Testis (tissue), 2 donors: ENCODE data around the gene ROS1.

Source experiments
- CTCF ChIP-seq, 3 experiments: fragments of 450-650 bp in 2 of 3; fragments of 200-600 bp in 1 of 3; sonication (generic) in 1 of 3; IDR thresholded peaks; one replicate each; pipeline ENCODE4 v1.5.1; 2016 to 2019; ENCODE audit warnings: antibody characterized with exemption in 3 of 3, mild to moderate bottlenecking in 2 of 3, moderate library complexity in 1 of 3
- POLR2A ChIP-seq: fragments of 450-650 bp; IDR thresholded peaks from one replicate; pipeline ENCODE4 v1.6.1; 2017; ENCODE audit warnings: antibody characterized with exemption, mild to moderate bottlenecking, moderate library complexity

- no peak for TF ChIP-seq POLR2A
- TF ChIP-seq CTCF (IDR thresholded peaks at IDR 0.05): no peak
These were observed 150.0 kb downstream of the ROS1 start for GRCh38 chr6:117275711-117276110.
